Suprapubic skin (tissue), 4 donors: Measurements from ENCODE around the gene NFIB.

Source experiments
- POLR2A ChIP-seq, 2 donors: fragments of 450-650 bp; IDR thresholded peaks; one replicate each; pipeline ENCODE4 v1.6.1; 2017; ENCODE audit warnings: antibody characterized with exemption in 2 of 2, mild to moderate bottlenecking in 2 of 2, moderate library complexity in 2 of 2
- POLR2AphosphoS5 ChIP-seq, 3 donors: sonication (generic); formaldehyde crosslinking; IDR thresholded peaks; one replicate each; pipeline ENCODE4 v1.6.1; 2017; ENCODE audit warnings: antibody characterized with exemption in 3 of 3
- TF ChIP-seq, protein P1 (sequence below), 2 donors: fragments of 200-600 bp in 1 of 2; fragments of 450-650 bp in 1 of 2; sonication (generic) in 1 of 2; IDR thresholded peaks; one replicate each; pipeline ENCODE4 v1.5.1; 2016 to 2019; ENCODE audit warnings: antibody characterized with exemption in 2 of 2, mild to moderate bottlenecking in 1 of 2, moderate library complexity in 1 of 2

GRCh38 chr9:14220256-14220655, 93.7 kb downstream of the NFIB start:
- TF ChIP-seq POLR2AphosphoS5 (IDR thresholded peaks at IDR 0.05) = no peak
- no peak for TF ChIP-seq POLR2A (IDR thresholded peaks at IDR 0.05)
- TF ChIP-seq, protein P1, sequence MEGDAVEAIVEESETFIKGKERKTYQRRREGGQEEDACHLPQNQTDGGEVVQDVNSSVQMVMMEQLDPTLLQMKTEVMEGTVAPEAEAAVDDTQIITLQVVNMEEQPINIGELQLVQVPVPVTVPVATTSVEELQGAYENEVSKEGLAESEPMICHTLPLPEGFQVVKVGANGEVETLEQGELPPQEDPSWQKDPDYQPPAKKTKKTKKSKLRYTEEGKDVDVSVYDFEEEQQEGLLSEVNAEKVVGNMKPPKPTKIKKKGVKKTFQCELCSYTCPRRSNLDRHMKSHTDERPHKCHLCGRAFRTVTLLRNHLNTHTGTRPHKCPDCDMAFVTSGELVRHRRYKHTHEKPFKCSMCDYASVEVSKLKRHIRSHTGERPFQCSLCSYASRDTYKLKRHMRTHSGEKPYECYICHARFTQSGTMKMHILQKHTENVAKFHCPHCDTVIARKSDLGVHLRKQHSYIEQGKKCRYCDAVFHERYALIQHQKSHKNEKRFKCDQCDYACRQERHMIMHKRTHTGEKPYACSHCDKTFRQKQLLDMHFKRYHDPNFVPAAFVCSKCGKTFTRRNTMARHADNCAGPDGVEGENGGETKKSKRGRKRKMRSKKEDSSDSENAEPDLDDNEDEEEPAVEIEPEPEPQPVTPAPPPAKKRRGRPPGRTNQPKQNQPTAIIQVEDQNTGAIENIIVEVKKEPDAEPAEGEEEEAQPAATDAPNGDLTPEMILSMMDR (IDR thresholded peaks at IDR 0.05) = no peak
